Prostate gland (tissue), 2 donors: ENCODE results near the gene LDHD.

Experiments
- CTCF ChIP-seq, 4 experiments: fragments of 200-600 bp in 2 of 4; fragments of 450-650 bp in 2 of 4; sonication (generic) in 2 of 4; IDR thresholded peaks; 1 replicate in 3 of 4; 2 replicates in 1 of 4; pipeline ENCODE4 v1.5.1; 2016 to 2019; ENCODE audit warnings: antibody characterized with exemption in 4 of 4, mild to moderate bottlenecking in 2 of 4, moderate library complexity in 2 of 4
- POLR2AphosphoS5 ChIP-seq: sonication (generic); formaldehyde crosslinking; IDR thresholded peaks from one replicate; pipeline ENCODE4 v1.6.1; 2017; ENCODE audit warnings: antibody characterized with exemption

GRCh38 chr16:75139498-75139897 is 22.9 kb upstream of the LDHD start:
- TF ChIP-seq CTCF (IDR thresholded peaks at IDR 0.05) (no peak), POLR2AphosphoS5 (no peak)
